ENCODE data around the gene LRRFIP1.

GRCh38 chr2:237720957-237721356 lies 93.6 kb downstream of the LRRFIP1 start:
- TF ChIP-seq, protein P1, sequence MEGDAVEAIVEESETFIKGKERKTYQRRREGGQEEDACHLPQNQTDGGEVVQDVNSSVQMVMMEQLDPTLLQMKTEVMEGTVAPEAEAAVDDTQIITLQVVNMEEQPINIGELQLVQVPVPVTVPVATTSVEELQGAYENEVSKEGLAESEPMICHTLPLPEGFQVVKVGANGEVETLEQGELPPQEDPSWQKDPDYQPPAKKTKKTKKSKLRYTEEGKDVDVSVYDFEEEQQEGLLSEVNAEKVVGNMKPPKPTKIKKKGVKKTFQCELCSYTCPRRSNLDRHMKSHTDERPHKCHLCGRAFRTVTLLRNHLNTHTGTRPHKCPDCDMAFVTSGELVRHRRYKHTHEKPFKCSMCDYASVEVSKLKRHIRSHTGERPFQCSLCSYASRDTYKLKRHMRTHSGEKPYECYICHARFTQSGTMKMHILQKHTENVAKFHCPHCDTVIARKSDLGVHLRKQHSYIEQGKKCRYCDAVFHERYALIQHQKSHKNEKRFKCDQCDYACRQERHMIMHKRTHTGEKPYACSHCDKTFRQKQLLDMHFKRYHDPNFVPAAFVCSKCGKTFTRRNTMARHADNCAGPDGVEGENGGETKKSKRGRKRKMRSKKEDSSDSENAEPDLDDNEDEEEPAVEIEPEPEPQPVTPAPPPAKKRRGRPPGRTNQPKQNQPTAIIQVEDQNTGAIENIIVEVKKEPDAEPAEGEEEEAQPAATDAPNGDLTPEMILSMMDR (IDR thresholded peaks at IDR 0.05), result no peak
- no peak for TF ChIP-seq POLR2A (IDR thresholded peaks at IDR 0.05)
